KMS-11 (cell line): ENCODE measurements around the gene NOL9.

ENCODE experiments used
- H2AFZ ChIP-seq: fragments of 200-600 bp; sonication (generic); 2 replicates; pipeline ENCODE4 v1.6.1; 2016; ENCODE audit warnings: antibody characterized with exemption, mixed run types, low read depth
- H3K27ac ChIP-seq: fragments of 200-600 bp; sonication (generic); 2 replicates; pipeline ENCODE4 v1.6.1; 2016; ENCODE audit warnings: mild to moderate bottlenecking, mixed run types
- H3K27me3 ChIP-seq: fragments of 200-600 bp; sonication (generic); 2 replicates; pipeline ENCODE4 v1.6.1; 2017; ENCODE audit warnings: mild to moderate bottlenecking, low read depth, mixed run types, moderate library complexity; ENCODE audit not compliant: insufficient read depth
- H3K36me3 ChIP-seq: fragments of 200-600 bp; sonication (generic); 2 replicates; pipeline ENCODE4 v1.6.1; 2017; ENCODE audit warnings: mild to moderate bottlenecking, mixed run types; ENCODE audit not compliant: insufficient read depth
- H3K4me1 ChIP-seq: fragments of 200-600 bp; sonication (generic); 2 replicates; pipeline ENCODE4 v1.6.1; 2016; ENCODE audit warnings: mild to moderate bottlenecking, low read depth, mixed run types; ENCODE audit not compliant: poor library complexity, severe bottlenecking
- H3K4me2 ChIP-seq: fragments of 200-600 bp; sonication (generic); 2 replicates; pipeline ENCODE4 v1.7.0; 2016; ENCODE audit warnings: mild to moderate bottlenecking, mixed run types
- H3K4me3 ChIP-seq: fragments of 200-600 bp; sonication (generic); IDR thresholded peaks from 2 replicates; pipeline ENCODE4 v1.6.1; 2017; ENCODE audit warnings: low read depth, low read length, mixed read lengths; ENCODE audit not compliant: insufficient read depth
- H3K79me2 ChIP-seq: fragments of 200-600 bp; sonication (generic); 2 replicates; pipeline ENCODE4 v1.6.1; 2016; ENCODE audit warnings: low read depth, mixed run types; ENCODE audit not compliant: insufficient read depth
- H3K9ac ChIP-seq: fragments of 200-600 bp; sonication (generic); 2 replicates; pipeline ENCODE4 v1.6.1; 2016; ENCODE audit warnings: mild to moderate bottlenecking, mixed run types
- H4K20me1 ChIP-seq: fragments of 200-600 bp; sonication (generic); 2 replicates; pipeline ENCODE4 v1.6.1; 2016; ENCODE audit warnings: mild to moderate bottlenecking, mixed run types; ENCODE audit not compliant: insufficient read depth
- CTCF ChIP-seq: fragments of 200-600 bp; sonication (generic); conservative IDR thresholded peaks from 2 replicates; pipeline ENCODE4 v1.6.1; 2017; ENCODE audit warnings: low read depth, mild to moderate bottlenecking, antibody characterized with exemption, low read length, moderate library complexity, mixed read lengths

NOL9 gene

DNA sequence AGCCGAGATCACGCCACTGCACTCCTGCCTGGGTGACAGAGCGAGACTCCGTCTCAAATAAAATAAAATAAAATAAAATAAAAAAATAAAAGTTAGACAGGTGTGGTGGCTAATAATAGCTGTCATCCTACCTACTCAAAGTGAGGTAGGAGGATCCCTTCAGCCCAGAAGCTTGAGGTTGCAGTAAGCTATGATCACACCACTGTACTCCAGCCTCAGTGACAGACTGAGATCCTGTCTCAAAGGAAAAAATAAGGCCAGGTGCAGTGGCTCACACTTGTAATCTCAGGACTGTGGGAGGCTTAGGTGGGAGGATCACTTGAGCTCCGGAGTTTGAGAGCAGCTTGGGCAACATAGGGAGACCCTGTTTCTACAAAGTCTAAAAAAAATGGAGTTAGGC is 18.0 kb downstream of the NOL9 start:
- no peak overlapping the region for H3K9ac ChIP-seq
- no peak overlapping the region for H3K27ac ChIP-seq
- no peaks in the 10 kb centered on the region for H4K20me1 ChIP-seq
- no peaks in the 10 kb centered on the region for H3K4me1 ChIP-seq
- H3K27me3 ChIP-seq, result no peaks in the 10 kb centered on the region
- H3K36me3 ChIP-seq, result peaks cover 12% of the 10 kb centered on the region; the same call in 1 of the 2 replicates
- no peak for TF ChIP-seq CTCF
- no peaks in the 10 kb centered on the region for H3K79me2 ChIP-seq
- no peak overlapping the region for H2AFZ ChIP-seq
- no peak overlapping the region for H3K4me3 ChIP-seq
- H3K4me2 ChIP-seq, result no peak overlapping the region

DNA sequence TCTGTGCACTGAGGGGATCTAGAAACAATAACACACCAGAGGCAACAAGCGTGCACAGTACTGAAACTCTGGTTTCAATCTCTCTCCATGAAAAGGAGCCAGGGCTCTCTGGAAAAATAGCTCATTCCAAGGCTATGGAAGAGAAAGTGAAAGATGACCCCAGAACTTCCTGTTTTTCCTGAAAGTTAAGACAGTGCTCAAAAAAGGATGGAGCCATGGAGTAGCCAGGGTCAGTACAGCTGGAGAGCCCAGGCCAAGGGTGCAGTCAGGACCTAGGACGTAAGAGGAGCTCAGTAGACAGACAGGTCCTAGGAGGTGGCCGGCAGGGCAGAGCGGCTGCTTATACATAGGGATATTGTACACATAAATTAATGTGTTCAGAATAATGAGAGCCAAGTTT is 19.1 kb downstream of the NOL9 start:
- Histone ChIP-seq H4K20me1 (no peaks in the 10 kb centered on the region), H2AFZ (no peak overlapping the region), H3K4me1 (no peaks in the 10 kb centered on the region), H3K36me3 (peaks cover 17% of the 10 kb centered on the region; the same call in 1 of the 2 replicates), H3K4me3 (no peak overlapping the region), H3K79me2 (no peaks in the 10 kb centered on the region), H3K27me3 (no peaks in the 10 kb centered on the region), H3K4me2 (no peak overlapping the region), H3K9ac (no peak overlapping the region), H3K27ac (no peak overlapping the region)
- no peak for TF ChIP-seq CTCF

DNA sequence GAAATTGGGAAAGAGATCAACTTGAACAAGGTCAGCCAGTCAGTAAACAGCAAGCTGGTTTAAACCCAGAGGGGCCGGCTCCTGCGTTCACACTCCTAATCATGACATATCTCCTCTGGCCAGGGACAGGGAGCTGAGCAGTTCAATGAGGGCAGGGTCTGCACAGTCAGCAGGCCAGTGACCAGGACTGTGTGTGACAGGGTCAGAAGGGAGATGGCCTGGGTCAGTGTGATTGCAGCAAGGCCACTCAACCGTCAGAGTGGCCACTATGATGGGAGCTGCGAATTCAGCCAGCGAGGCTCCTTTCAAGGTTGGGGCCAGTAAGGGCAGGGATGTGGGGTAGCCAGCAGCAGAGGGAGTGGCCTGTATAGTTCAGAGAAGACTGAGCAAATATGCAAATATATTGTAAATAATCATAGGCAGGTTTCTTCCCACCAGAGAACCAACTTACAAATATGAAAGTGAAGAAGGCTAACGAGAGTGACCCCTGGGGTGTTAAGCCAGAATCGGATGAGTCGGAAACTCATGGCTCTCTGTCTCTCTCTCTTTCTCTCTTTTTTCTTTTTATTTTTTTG is 20.0 kb downstream of the NOL9 start:
- no peak overlapping the region for H3K9ac ChIP-seq
- H3K79me2 ChIP-seq, result no peaks in the 10 kb centered on the region
- H4K20me1 ChIP-seq, result no peaks in the 10 kb centered on the region
- H2AFZ ChIP-seq, result no peak overlapping the region
- H3K4me3 ChIP-seq, result no peak overlapping the region
- no peak overlapping the region for H3K4me2 ChIP-seq
- H3K27ac ChIP-seq, result no peak overlapping the region
- H3K4me1 ChIP-seq, result no peaks in the 10 kb centered on the region
- no peak for TF ChIP-seq CTCF
- H3K36me3 ChIP-seq, result peaks cover 18% of the 10 kb centered on the region; the same call in 1 of the 2 replicates
- no peaks in the 10 kb centered on the region for H3K27me3 ChIP-seq

- H3K9ac ChIP-seq, result no peak overlapping the region
- no peak overlapping the region for H3K4me2 ChIP-seq
- H3K4me1 ChIP-seq, result no peaks in the 10 kb centered on the region
- no peak overlapping the region for H3K4me3 ChIP-seq
- H4K20me1 ChIP-seq, result no peaks in the 10 kb centered on the region
- no peak overlapping the region for H3K27ac ChIP-seq
- no peak for TF ChIP-seq CTCF
- H2AFZ ChIP-seq, result no peak overlapping the region
- no peaks in the 10 kb centered on the region for H3K27me3 ChIP-seq
- H3K79me2 ChIP-seq, result no peaks in the 10 kb centered on the region
- H3K36me3 ChIP-seq, result peaks cover 18% of the 10 kb centered on the region; the same call in 1 of the 2 replicates
These were observed 22.3 kb downstream of the NOL9 start for GRCh38 chr1:6531996-6532395.
